Measurements from ENCODE around the gene MLNR.

Gene MLNR, protein sequence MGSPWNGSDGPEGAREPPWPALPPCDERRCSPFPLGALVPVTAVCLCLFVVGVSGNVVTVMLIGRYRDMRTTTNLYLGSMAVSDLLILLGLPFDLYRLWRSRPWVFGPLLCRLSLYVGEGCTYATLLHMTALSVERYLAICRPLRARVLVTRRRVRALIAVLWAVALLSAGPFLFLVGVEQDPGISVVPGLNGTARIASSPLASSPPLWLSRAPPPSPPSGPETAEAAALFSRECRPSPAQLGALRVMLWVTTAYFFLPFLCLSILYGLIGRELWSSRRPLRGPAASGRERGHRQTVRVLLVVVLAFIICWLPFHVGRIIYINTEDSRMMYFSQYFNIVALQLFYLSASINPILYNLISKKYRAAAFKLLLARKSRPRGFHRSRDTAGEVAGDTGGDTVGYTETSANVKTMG

DNA sequence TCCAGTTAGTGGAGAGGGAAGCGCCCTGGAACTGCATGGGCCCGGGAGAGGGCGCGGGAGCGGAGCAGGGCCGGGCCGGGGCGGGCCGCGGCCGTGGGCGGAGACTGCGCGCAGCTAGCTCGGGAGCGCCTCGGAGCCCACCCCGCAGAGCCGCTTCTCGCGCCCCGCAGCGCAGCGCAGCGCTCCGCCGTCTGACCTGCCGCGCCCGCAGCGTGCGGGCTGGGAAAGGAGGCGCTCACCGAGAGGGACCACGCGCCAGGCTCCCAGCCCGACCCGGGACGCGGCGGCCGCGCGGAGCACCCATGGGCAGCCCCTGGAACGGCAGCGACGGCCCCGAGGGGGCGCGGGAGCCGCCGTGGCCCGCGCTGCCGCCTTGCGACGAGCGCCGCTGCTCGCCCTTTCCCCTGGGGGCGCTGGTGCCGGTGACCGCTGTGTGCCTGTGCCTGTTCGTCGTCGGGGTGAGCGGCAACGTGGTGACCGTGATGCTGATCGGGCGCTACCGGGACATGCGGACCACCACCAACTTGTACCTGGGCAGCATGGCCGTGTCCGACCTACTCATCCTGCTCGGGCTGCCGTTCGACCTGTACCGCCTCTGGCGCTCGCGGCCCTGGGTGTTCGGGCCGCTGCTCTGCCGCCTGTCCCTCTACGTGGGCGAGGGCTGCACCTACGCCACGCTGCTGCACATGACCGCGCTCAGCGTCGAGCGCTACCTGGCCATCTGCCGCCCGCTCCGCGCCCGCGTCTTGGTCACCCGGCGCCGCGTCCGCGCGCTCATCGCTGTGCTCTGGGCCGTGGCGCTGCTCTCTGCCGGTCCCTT lies at the start of gene MLNR:
Gene MLNR, plus strand, starts transcription at position 303 of the 820 bp plus-strand sequence. Its CDS starts 0 bp downstream, at position 303.
- DNase-seq (ENCODE audit: low read depth): no peak

- DNase-seq (ENCODE audit: low read depth): no peak
Measured at GRCh38 chr13:49171359-49171758, 48.8 kb upstream of the MLNR start.

DNA sequence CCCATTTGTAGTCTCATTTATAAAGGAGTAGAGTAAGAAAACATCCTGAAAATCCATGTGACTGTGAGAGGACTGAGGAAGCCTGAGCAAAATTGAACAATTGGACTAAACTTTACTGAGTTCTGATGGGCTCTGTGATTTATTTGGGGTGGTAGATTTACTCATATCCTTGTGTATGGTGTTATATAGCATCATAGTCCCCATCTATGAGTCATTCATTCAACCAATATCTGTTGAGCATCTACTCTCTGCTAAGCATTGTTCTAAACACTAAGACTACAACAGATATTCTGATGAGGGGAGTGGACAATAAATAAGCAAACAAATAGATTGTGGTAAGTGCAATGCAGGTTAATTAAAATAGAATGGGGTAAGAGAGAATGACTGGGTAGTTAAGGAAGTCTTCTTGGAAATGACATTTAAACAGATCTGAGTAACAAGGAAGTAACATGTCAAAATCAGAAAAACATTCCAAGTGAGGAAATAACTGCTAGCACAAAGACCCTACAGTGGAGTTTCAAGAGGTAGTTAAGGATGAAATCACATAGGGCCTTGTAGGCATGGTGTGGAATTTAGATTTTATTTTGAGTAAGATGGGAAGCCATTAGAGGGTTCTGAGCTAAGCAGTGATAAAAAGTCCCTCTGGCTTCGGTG lies 36.3 kb upstream of the MLNR start:
- DNase-seq (ENCODE audit: low read depth): no peak

GRCh38 chr13:49184621-49185020 lies 35.5 kb upstream of the MLNR start:
- no peak for DNase-seq (ENCODE audit: low read depth)

DNA sequence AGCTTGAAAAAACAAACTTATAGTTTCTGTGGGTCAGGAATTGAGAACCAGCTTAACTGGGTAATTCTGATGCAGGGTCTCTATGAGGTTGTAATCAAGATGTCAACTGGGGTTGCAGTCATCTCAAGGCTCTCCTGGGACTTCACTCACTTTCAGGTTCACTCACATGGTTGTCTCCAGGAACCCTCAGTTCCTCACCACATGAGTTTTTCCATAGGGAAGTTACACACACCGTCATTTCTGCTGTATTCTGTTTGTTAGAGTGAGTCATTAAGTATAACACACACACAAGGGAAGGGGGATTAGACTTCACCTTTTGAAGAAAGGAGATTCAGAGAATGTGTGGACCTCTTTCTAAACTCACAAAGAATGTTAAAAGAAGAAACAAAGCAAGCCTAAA lies 34.9 kb upstream of the MLNR start:
- DNase-seq (ENCODE audit: low read depth): no peak

GRCh38 chr13:49190901-49191300 lies 29.2 kb upstream of the MLNR start:
- no peak for DNase-seq (ENCODE audit: low read depth)

DNA sequence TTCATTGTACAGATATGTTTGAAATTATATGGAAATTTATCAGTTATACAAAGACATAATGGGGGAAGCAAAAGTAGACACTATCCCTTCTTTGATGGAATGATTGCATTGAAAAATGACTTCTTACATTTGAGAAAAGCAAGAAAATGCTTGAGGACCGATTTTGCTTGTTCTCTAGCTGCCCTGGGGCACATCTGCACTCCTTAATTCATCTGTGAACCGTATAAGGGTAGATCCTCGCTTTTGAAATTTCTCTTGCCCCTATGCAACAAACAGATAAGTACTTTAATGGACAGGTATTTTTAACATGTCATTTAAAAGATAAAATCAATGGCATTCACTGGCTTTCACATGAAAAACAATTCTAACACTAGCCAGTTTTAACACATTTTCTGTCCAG lies 13.5 kb upstream of the MLNR start:
- no peak for DNase-seq (ENCODE audit: low read depth)

- DNase-seq (ENCODE audit: low read depth): no peak
Measured at GRCh38 chr13:49208619-49209018, 11.5 kb upstream of the MLNR start.

DNA sequence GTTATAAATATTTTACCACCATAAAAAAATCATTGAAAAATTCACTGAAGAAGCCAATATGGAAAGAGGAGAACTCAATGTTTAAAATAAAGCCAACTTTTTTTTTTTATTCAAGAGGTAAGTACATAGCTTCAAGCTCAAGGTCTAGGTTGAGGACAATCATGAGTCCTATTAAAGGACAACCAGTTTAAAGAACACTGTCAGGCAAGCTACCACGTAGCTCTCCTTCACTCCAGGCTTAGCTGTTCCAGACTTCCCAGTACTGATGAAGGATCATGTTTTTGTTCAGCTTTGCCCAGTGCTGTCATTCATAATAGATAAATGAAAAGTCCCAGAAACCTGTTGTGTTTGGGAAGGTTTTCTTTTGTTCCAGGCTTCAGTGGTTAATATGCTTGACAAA lies 10.0 kb upstream of the MLNR start:
- no peak for DNase-seq (ENCODE audit: low read depth)

- DNase-seq (ENCODE audit: low read depth): no peak
Measured at GRCh38 chr13:49210669-49211068, 9.5 kb upstream of the MLNR start.

GRCh38 chr13:49213539-49213938 lies 6.6 kb upstream of the MLNR start:
- no peak for DNase-seq (ENCODE audit: low read depth)

- no peak for DNase-seq (ENCODE audit: low read depth)
Measured at GRCh38 chr13:49213997-49214916, 5.9 kb upstream of the MLNR start.

DNA sequence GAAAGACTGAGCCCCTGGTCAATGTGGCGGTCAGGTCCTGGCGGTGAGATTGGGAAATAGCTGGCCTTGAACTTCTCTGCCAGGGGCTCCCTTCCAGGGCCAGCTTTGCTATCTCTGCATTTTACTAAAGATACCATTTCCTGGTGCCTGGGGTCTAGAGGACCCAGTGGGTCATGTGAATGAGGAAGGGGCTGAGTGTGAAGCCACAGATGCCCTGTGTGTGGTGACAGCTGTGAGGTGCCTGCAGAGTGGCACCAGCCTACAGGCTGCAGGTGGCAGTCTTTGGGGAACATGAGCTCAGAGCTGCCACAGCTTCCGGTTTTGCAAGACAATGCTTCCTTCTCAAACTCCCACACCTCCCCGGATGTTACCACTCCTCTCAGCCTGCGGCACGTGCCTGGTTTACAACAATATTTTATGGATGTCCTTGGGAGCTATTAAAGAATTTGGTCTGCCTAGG lies 5.2 kb upstream of the MLNR start:
- DNase-seq (ENCODE audit: low read depth): no peak

- DNase-seq (ENCODE audit: low read depth): no peak
Measured at GRCh38 chr13:49216334-49216733, 3.8 kb upstream of the MLNR start.

DNA sequence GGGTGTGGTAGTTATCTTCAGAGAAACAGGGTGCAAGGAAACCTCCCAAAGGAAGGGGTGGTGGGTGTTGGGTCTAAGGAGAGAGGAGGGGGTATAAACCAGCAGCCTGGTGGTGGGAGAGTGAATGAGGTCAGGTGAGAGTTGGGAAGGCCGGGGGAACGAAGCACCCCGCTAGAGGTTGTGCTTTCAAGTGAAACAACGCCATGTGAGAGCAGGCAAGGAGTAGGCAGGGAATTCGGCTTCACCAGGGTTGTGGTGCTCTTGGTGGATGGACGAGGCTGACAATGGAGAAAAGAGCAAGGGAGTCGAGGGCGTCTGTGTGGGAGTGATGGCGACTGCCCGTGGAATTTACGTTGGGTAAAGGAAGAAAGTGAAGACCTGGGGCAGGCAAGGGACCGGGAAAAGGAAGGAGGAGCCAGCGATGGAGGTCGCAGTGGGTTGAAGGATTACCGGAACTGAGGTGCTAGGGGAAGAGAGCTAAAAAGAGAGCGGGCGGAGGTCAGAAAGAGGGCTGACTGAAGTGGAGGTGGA lies 2.1 kb upstream of the MLNR start:
- no peak for DNase-seq (ENCODE audit: low read depth)

DNA sequence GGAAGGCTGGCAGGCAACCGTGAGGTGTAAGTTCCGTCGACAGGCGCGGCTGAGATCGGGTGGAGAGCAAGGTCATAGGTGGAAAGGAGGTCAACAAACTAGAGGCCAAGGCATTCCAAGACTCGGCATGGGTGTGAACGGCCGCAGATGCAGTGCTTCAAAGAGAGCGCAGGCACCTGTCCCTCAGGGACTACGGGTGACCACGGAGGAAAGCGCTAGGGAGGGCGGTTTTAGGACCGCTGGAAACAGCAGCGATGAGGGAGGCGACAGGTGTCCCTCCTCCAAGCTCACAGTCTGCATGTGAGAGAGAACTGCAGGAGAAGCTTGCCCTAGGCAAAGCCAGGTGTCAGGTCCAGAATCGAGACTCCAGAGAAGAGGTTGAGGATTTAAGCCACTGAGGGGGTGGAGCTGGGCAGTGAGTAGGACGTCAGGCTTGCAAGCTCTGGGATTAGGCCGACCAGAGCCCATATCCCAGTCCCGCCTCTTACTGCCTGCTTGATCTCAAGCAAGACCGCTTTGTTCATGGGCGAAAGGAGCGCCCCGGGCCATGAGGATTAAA lies 1.6 kb upstream of the MLNR start:
- no peak for DNase-seq (ENCODE audit: low read depth)

- DNase-seq (ENCODE audit: low read depth): no peak
Measured at GRCh38 chr13:49219647-49220035, 497 bp upstream of the MLNR start.

DNA sequence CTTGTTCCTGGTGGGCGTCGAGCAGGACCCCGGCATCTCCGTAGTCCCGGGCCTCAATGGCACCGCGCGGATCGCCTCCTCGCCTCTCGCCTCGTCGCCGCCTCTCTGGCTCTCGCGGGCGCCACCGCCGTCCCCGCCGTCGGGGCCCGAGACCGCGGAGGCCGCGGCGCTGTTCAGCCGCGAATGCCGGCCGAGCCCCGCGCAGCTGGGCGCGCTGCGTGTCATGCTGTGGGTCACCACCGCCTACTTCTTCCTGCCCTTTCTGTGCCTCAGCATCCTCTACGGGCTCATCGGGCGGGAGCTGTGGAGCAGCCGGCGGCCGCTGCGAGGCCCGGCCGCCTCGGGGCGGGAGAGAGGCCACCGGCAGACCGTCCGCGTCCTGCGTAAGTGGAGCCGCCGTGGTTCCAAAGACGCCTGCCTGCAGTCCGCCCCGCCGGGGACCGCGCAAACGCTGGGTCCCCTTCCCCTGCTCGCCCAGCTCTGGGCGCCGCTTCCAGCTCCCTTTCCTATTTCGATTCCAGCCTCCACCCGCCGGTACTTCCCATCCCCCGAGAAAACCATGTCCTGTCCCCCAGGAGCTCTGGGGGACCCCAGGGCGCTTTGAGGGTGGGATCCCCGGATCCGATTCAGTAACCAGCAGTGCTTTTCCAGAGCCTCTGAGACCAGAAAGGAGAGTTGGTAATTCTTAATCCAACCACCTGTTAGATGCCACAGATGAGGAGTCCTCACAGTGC lies 885 bp downstream of the MLNR start:
- no peak for DNase-seq (ENCODE audit: low read depth)

- no peak for DNase-seq (ENCODE audit: low read depth)
Measured at GRCh38 chr13:49221590-49221965, 1.4 kb downstream of the MLNR start.
